PC-3 (cell line): Measurements from ENCODE around the gene PGF. TPM values are rescaled to one million over a fixed set of nuclear protein-coding genes. Genes with fewer than 3 reads are reported as not detected.

Source experiments
- ATAC-seq: fragments of 200-7000 bp; cut with Tn5 transposase; 2 replicates; pipeline ENCODE4 v1.9.1; 2020; ENCODE audit warnings: mild to moderate bottlenecking, moderate library complexity
- BruUV-seq: library from RNA; stranded (reverse); fragments of 400-500 nt; replicated peaks from 2 replicates; lab custom pipeline; 2021; lab: Mats Ljungman, UMichigan
- CTCF ChIA-PET: fragments of 300-600 bp; sonication (Branson Sonifier 250); formaldehyde crosslinking; loops from one replicate; lab custom pipeline; 2022; ENCODE audit warnings: antibody characterized with exemption; lab: Charles Lee
- POLR2A ChIA-PET: fragments of 300-600 bp; sonication (Branson Sonifier 250); formaldehyde crosslinking; loops from one replicate; lab custom pipeline; 2022; ENCODE audit warnings: antibody characterized with exemption; ENCODE audit not compliant: unreplicated experiment; lab: Charles Lee
- DNase-seq: peaks from one replicate; pipeline ENCODE4 v3.0.0-alpha.2; 2015
- H2AFZ ChIP-seq: fragments of 300-600 bp; sonication (generic); 2 replicates; pipeline ENCODE4 v1.6.0; 2016; ENCODE audit warnings: antibody characterized with exemption, low read length
- H3F3A ChIP-seq: fragments of 300-600 bp; sonication (generic); one replicate; pipeline ENCODE4 v1.6.0; 2017; ENCODE audit warnings: antibody characterized with exemption, low read length, control low read depth, mild to moderate bottlenecking; ENCODE audit not compliant: unreplicated experiment
- H3K27ac ChIP-seq: fragments of 300-600 bp; sonication (generic); 2 replicates; pipeline ENCODE4 v1.5.1; 2016; ENCODE audit warnings: mild to moderate bottlenecking, low read length
- H3K27me3 ChIP-seq: fragments of 300-600 bp; sonication (generic); 2 replicates; pipeline ENCODE4 v1.6.1; 2016; ENCODE audit warnings: low read length, mixed read lengths
- H3K36me3 ChIP-seq: fragments of 300-600 bp; sonication (generic); 2 replicates; pipeline ENCODE4 v1.6.1; 2016; ENCODE audit warnings: low read depth, mixed run types, low read length, mixed read lengths
- H3K4me1 ChIP-seq: fragments of 300-600 bp; sonication (generic); 2 replicates; pipeline ENCODE4 v1.5.1; 2016; ENCODE audit warnings: low read length; ENCODE audit not compliant: insufficient read depth
- H3K4me2 ChIP-seq: fragments of 300-600 bp; sonication (generic); 2 replicates; pipeline ENCODE4 v1.6.0; 2016; ENCODE audit warnings: low read length
- H3K4me3 ChIP-seq: fragments of 300-600 bp; sonication (generic); 2 replicates; pipeline ENCODE4 v1.5.1; 2016; ENCODE audit warnings: mild to moderate bottlenecking, low read length, mixed read lengths
- H3K79me2 ChIP-seq: fragments of 300-600 bp; sonication (generic); 2 replicates; pipeline ENCODE4 v1.6.1; 2017; ENCODE audit warnings: low read length, mixed read lengths
- H3K9ac ChIP-seq: fragments of 300-600 bp; sonication (generic); 2 replicates; pipeline ENCODE4 v1.6.0; 2016; ENCODE audit warnings: mild to moderate bottlenecking, low read length
- H3K9me2 ChIP-seq: fragments of 300-600 bp; sonication (generic); replicated peaks from 2 replicates; pipeline ENCODE4 v1.6.1; 2016; ENCODE audit warnings: mixed run types, low read length, mixed read lengths
- H3K9me3 ChIP-seq: fragments of 300-600 bp; sonication (generic); 2 replicates; pipeline ENCODE4 v1.6.1; 2016; ENCODE audit warnings: low read length, mixed read lengths
- H4K20me1 ChIP-seq: fragments of 300-600 bp; sonication (generic); 2 replicates; pipeline ENCODE4 v1.6.1; 2016; ENCODE audit warnings: low read length, mixed read lengths
- EZH2 ChIP-seq: fragments of 300-600 bp; sonication (generic); IDR thresholded peaks from one replicate; pipeline ENCODE4 v1.6.1; 2017; ENCODE audit warnings: antibody characterized with exemption, mild to moderate bottlenecking, low read length; ENCODE audit not compliant: unreplicated experiment
- EZH2phosphoT487 ChIP-seq: fragments of 300-600 bp; sonication (generic); IDR thresholded peaks from 2 replicates; pipeline ENCODE4 v1.6.1; 2018; ENCODE audit warnings: mild to moderate bottlenecking, antibody characterized with exemption, low read length, borderline replicate concordance
- intact Hi-C: fragments of 100-400 bp; cut with micrococcal nuclease; formaldehyde crosslinking; loops from 2 replicates; pipeline ENCODE4 v1.9.0; 2023
- total RNA-seq: library from RNA; depleted of rRNA; stranded (reverse); fragments of >200 nt; gene quantifications from 2 replicates; pipeline ENCODE4 v1.2.3, GENCODE V29; 2014
- TF ChIP-seq, protein P1 (sequence below): fragments of 300-600 bp; sonication (generic); conservative IDR thresholded peaks from 2 replicates; pipeline ENCODE4 v1.5.1; 2017; ENCODE audit warnings: antibody characterized with exemption, low read depth, mild to moderate bottlenecking, low read length

PGF gene
- total RNA-seq, 1 experiment from 2014 or later, result 0.26 TPM

DNA sequence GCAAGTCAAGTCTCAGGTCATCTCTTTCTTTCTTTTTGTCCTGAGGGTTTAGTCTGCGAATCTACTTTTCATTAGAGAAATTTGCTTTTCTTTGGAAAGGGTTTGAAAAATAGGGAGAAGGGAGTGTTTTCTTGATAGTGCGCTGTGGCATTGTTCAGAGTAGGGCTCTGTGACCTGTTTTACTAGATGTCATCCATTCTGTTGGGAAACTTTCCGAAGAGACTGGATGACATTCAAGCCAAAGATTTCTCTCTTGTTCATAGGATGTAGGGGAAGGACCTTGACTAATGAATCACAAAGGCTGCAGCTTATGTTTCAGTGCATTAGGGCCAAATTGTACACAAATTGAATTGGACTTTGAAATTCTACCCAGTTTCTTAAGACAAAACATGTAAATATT, 59.0 kb downstream of the PGF start:
- intact Hi-C loops, result no loop called here
- BruUV-seq, result no TSS peak
- DNase-seq (no peak), ATAC-seq (no peak)
- TF ChIP-seq, protein P1, sequence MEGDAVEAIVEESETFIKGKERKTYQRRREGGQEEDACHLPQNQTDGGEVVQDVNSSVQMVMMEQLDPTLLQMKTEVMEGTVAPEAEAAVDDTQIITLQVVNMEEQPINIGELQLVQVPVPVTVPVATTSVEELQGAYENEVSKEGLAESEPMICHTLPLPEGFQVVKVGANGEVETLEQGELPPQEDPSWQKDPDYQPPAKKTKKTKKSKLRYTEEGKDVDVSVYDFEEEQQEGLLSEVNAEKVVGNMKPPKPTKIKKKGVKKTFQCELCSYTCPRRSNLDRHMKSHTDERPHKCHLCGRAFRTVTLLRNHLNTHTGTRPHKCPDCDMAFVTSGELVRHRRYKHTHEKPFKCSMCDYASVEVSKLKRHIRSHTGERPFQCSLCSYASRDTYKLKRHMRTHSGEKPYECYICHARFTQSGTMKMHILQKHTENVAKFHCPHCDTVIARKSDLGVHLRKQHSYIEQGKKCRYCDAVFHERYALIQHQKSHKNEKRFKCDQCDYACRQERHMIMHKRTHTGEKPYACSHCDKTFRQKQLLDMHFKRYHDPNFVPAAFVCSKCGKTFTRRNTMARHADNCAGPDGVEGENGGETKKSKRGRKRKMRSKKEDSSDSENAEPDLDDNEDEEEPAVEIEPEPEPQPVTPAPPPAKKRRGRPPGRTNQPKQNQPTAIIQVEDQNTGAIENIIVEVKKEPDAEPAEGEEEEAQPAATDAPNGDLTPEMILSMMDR, result no peak
- TF ChIP-seq EZH2phosphoT487 (no peak), EZH2 (no peak)
- Histone ChIP-seq H3K9ac (no peak overlapping the region), H2AFZ (no peak overlapping the region), H3K27ac (no peak overlapping the region), H3K4me2 (no peak overlapping the region), H3K27me3 (no peaks in the 10 kb centered on the region), H3K9me3 (no peaks in the 10 kb centered on the region), H3K79me2 (no peaks in the 10 kb centered on the region), H3K4me1 (no peaks in the 10 kb centered on the region), H3K4me3 (no peak overlapping the region), H3F3A (no peaks in the 10 kb centered on the region), H3K9me2 (no peaks in the 10 kb centered on the region), H4K20me1 (no peaks in the 10 kb centered on the region), H3K36me3 (peaks cover 90% of the 10 kb centered on the region)
- CTCF ChIA-PET, result interaction anchor here (1.1 kb wide), 1 partner anchor 36 kb away, joined by 4 read pairs; no protein-coding TSS in a partner anchor
- POLR2A ChIA-PET, result no interaction called here

DNA sequence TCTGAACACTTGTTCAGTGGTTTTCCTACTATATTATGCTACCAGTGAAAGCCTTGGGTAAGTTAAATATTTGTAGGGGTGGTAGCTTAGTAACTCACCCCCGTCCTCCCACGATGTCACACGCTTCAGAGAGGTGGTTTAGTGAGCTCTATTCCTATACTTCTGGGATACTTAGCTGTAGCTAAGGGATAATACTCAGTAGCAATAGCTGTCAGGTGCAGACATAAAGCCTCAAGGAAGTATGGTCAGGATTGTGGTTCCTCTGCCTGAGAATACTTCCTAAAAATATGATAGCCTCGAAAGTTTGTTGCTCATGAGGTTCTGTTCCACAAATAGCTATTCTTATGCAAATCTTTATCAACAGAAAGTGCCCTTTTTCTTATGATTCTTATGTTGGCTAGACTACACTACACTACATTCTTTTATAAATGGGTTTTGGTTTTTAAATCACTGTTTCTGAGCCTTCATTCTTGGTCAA, 61.7 kb downstream of the PGF start:
- Histone ChIP-seq H3K27me3 (no peaks in the 10 kb centered on the region), H3K9me2 (no peaks in the 10 kb centered on the region), H3K4me2 (no peak overlapping the region), H3K9ac (no peak overlapping the region), H3K9me3 (no peaks in the 10 kb centered on the region), H3K4me1 (no peaks in the 10 kb centered on the region), H4K20me1 (no peaks in the 10 kb centered on the region), H3K27ac (no peak overlapping the region), H3F3A (no peaks in the 10 kb centered on the region), H2AFZ (no peak overlapping the region), H3K36me3 (peaks cover 84% of the 10 kb centered on the region), H3K79me2 (peaks cover 3% of the 10 kb centered on the region), H3K4me3 (no peak overlapping the region)
- POLR2A ChIA-PET, result no interaction called here
- no TSS peak for BruUV-seq
- DNase-seq (no peak), ATAC-seq (no peak)
- intact Hi-C loops, result no loop called here
- CTCF ChIA-PET, result no interaction called here
- TF ChIP-seq EZH2, result no peak
- TF ChIP-seq, protein P1, result no peak
- TF ChIP-seq EZH2phosphoT487, result no peak

DNA sequence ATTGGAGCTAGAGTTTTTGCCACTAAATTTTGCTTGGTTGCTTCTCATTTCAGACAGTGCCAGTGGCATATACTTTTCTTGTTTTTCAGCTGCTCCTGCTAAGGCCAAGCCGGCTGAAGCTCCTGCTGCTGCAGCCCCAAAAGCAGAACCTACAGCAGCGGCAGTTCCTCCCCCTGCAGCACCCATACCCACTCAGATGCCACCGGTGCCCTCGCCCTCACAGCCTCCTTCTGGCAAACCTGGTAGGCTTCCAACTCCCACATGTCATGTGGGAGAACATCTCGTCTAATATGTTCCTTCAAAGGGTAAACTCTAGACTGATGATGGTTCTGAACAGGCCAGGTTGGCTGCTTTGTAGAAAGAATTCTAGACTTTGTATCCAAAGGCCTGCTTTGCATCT, 62.7 kb downstream of the PGF start:
- Histone ChIP-seq H3K27ac (no peak overlapping the region), H3K4me2 (no peak overlapping the region), H2AFZ (no peak overlapping the region), H3K9ac (no peak overlapping the region), H3K9me2 (no peaks in the 10 kb centered on the region), H3K4me3 (no peak overlapping the region), H3K4me1 (no peaks in the 10 kb centered on the region), H3K79me2 (peaks cover 12% of the 10 kb centered on the region), H3K27me3 (no peaks in the 10 kb centered on the region), H3K36me3 (peaks cover 76% of the 10 kb centered on the region), H3F3A (no peaks in the 10 kb centered on the region), H4K20me1 (0 out of 2 replicates have a peak, but pooled peaks cover 3% of the 10 kb centered on the region), H3K9me3 (no peaks in the 10 kb centered on the region)
- DNase-seq, result no peak
- TF ChIP-seq, protein P1, result no peak
- TF ChIP-seq EZH2phosphoT487 (no peak), EZH2 (no peak)
- intact Hi-C loops, result no loop called here
- BruUV-seq, result no TSS peak
- ChIA-PET CTCF (no interaction called here), POLR2A (no interaction called here)
- ATAC-seq, result no peak
